ENCODE results near the gene VWA7.
A peak's percentile ranks its signal among the peaks of the same experiment; 100 is the strongest.

The VWA7 gene

DNA sequence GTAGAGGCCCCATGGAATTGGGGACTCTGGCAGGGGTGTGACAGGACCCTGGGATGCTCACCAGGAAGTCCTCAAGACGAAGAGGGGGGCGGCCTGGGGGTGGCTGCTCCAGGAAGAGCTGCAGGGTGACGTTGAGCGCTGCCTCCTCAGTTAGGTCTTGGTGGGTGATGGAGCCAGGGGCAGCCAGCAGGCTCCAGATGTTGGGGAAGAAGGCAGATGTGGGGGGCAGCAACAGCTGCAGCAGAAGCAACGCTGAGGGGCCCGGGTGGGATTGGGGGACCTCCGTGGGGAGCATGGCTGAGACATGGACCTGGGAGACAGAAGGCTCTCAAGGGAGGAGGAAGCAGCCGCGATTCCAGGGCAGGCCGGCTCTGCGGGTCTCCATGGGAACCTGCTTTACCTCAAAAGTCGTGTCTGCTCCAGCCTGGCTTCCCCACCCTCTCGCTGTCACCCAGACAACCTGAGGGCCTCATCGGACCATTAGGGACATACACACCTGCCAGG, 591 bp downstream of the VWA7 start:
- peak; percentile 55 for DNase-seq

DNA sequence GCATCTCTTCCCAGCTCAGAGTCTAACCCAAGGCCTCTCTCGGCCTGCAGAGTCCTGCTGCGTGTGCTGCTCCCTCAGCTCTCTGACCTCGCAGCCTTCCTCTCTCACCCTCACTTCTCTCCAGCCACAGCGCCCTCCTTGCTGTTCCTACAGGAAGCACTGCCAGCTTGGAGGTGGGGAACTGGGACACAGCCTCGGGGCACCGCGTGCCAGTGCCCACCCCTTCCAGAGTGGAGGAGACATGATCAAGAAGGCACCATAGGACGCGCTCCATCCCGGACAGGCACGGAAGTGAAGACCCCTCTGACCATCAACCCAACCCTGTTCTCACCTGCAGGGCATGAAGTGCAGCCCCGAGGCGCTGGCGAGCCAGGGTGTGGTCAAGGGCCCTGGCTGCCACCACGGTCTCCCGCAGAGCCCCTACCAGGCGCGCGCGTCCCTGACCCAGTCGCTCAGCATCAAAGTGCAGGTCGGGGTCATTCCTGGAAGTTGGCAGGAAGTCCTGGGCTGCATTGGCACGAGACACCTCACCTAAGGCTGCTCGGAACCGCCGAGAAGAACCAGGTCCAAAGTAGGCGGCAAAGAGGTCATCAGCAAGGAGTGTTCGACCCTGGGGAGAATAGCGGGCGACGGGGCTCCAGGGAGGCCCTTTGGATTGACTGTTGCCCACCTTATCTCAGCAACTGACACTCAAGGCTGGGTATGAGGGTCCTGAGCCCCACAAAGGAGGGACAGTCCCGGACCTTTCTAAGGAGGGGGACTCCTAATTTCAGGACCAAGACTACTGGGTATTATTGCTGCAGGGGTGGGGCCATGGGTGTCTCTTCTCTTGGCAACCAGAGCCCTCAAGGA, 1.3 kb downstream of the VWA7 start:
- DNase-seq, result no peak

DNA sequence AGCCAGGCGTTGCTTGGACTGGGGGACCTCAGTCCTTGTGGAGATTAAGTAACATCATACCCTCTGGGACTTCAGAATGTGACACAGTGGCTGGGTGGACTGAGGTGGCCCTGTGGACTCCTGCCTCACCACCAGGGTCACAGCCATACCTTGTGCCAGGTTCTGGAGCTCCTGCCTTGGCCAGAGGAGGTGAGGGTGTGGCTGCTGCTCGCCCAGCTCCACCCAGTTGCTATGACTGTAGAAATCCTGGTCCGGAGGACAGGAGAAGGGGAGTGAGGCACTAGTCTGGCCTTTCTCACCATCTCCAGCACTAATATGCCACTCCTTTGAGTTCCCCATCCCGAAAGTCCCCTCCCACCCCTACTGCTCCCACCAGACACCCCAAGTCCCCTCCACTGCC, 1.9 kb downstream of the VWA7 start:
- DNase-seq, result no peak

DNA sequence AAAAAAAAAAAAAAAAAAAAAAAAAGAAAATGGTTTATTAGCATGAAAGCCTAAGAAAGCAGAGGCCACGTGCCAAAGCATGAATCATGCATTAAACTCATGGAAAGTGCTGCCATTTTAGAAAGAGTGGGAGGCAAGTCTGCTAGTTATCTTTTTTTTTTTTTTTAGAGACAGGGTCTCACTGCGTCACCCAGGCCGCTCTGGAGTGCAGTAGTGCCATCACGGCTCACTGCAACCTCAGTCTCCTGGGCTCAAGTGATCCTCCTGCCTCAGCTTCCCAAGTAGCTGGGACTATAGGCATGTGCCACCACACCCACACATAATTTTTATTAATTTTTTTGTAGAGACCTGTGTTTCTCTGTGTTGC, 5.2 kb downstream of the VWA7 start:
- no peak for DNase-seq

DNA sequence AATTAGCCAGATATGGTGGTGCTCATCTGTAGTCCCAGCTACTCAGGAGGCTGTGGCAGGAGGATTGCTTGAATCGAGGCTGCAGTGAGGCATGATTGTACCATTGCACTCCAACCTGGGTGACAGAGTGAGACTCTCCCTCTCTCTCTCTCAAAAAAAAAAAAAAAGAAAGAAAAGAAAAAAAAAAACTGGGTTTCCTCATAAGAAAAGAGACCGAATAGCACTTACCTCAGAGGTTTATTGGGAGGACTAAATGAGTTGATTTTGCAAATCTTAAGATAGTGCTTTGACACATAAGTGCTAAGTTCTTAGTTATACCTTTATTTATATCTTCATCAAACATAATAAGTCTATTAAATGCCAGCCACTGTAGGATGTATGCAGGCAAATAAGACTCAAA, 6.3 kb downstream of the VWA7 start:
- DNase-seq, result no peak

DNA sequence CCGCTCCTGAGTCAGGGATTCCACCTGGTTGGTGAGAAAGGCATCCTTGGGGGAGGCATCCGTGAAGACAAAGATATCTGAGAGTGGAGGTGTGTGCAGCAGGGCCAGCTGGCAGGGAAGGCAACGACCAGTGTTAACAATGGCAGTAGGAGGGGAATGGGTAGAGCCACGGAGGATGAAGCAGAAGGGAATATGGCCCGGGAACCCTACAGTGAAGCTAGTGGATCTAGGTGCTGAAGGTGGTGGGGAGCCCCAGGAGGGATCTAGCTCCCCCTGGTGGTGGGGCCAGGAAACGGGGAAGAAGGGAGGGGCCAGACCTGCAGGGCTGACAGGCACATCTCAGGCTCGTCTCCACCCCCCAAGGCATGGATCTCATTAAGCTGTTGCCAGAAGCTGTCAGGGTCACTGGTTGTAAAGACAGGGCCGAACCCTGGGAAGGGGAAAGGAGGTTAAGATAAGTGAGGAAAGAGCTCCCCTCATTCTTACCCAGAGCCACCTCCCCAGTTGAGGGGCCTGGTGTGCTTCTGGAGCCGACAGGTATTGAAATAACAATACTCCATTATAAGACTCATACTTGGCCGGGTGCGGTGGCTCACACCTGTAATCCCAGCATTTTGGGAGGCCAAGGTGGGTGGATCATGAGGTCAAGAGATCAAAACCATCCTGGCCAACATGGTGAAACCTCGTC, 7.3 kb downstream of the VWA7 start:
- DNase-seq, result peak; percentile 42

DNA sequence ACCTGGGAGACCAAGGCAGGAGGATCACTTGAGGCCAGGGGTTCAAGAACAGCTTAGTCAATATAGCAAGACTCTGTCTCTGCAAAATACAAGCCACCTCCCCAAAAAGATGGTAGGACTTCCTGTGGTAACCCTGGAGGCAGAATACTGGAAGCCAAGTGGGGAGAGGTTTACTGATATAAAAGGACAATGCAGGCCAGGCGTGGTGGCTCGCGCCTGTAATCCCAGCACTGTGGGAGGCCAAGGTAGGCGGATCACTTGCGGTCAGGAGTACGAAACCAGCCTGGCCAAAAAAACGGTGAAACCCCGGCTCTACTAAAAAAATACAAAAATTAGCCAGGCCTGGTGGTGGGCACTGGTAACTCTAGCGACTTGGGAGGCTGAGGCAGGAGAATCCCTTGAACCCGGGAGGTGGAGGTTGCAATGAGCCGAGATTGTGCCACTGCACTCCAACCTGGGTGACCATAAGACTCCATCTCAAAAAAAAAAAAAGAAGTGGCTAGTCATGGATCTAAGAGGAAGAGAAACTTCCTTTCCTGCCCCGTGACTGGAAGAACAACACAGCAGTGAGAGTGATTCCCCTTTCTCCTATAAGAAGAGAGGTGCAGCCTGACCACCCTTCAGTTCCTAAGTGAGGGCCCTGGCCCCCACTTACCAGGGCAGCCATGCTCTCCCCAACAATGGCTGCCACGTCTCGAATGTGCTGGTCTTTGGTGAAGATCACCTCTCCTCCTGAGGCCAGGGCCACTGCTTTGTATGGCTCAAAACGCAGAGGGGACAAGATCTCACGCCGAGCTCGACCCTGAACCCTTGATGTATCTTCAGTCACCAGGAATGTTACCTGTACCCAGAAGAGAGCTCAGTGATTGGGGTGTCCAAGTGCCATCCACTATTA, 8.5 kb downstream of the VWA7 start:
- DNase-seq, result no peak

DNA sequence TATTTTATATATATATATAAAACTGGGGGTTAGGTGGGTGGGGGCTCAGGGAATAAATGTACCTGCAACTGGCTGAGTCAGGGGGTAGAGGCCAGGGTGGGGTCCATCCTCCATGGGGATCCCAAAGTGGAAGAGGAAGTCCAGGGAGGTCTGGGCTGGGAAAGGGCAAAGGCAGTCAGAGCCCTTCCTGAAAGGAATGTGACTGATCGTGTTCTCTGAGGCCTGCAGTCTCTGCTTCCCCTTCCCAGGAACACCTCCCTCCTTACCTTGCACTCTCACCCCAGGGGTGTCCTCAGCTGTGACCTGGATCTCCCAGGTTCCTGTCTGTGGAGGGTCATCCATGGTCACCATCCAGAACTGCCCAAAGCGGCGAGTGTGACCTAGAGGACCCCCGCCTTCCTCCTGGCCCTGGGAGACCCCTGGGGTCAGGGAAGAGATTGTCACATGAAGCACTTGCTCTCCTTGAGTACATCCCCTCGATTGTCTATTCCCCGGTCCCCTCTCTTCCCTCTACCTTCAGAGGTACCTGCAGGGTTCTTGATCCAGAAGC, 10.0 kb downstream of the VWA7 start:
- no peak for DNase-seq

DNA sequence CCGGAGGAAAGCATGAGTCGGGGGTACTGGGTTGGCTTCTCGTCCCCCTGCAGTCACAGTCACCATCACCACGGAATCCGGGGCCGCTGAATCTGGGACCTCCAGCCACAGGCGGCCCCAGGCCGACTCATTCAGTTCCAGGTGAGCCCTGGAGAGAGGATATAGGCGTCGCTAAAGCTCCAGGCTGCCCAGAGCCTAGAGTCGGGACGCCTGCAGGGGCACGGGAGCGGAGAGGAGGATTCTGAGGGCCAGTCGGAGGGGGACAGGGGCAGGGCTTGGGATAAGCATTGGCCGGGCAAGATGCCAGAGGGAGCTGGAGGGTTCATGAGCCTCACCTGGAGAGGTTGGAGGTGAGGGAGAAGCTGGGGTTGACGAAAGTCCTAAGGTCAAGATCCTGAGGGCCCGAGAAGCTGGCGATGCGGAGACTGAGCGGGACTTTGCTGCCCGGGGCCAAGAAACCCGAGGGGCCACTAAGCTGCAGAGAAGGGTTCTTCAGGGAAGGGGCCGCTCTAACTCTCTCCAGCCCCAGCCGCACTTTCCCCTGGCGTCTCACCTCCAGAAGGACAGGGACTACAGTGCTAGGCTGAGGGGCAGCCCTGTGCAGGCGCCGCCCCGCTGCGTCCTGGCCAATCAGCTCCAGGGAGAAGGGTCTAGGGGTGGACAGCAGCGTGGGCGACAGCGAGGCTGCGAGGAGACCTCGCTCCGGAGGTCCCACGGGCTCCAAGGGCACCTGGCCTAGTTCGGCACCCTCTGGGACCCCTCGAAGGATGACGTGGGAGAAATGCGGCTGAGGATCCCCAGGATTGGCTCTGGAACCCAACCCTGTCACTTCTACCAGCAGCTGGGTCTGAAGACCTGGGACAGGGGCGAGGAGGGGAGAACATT, 11.0 kb downstream of the VWA7 start:
- DNase-seq, result no peak

DNA sequence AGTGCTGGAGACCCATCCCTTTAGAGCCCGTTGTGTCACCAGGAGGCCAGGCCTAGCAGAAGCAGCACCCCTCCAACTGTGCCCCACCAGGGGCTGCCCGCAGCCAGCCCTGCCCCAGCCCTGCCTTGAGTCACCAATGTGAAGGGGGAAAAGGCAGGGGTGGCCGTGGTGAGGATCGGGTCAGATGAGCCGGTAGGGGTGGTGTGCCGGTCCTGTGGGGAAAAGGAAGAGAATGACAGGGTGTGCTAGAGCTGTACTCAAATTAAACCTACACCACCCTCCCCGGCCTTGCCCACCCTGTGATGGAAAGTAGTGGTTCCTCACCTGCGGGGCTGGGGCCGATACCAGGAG, 11.6 kb downstream of the VWA7 start:
- DNase-seq, result no peak

DNA sequence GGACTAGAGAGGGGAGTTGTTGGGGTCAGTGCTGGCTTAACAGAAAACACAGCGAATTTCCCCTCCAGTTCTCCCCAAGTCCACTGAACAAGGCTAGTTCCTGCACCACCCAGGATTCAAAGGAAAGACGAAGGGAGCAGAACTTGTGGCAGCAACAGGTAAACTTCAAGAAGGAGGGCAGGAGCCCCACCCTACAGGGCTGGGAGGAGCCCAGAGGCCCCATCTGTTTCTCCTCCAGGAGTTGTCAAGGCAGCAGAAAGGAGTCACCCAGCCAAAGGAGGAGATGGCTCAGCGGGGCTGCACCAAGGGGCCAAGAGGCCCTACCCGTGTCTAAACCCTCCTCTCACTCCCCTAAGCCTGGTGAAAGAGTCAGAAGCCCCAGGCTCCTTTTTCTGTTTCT, 12.9 kb downstream of the VWA7 start:
- DNase-seq, result no peak

DNA sequence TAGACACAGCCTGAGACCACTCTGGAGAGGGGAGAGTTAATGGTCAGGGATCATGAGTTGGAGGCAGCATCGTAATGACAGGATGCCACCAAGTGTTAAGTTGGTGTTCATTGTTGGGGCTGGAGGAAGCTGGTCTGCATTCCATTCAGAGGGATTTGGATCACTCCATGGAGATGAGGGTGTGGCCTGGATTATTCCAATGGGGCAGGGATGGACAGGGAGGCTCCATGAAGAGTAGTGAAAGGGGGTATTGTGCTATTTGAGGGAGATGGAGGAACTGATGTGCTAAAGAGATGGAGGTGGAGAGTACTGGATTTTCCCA, 13.5 kb downstream of the VWA7 start:
- peak; percentile 12 for DNase-seq

DNA sequence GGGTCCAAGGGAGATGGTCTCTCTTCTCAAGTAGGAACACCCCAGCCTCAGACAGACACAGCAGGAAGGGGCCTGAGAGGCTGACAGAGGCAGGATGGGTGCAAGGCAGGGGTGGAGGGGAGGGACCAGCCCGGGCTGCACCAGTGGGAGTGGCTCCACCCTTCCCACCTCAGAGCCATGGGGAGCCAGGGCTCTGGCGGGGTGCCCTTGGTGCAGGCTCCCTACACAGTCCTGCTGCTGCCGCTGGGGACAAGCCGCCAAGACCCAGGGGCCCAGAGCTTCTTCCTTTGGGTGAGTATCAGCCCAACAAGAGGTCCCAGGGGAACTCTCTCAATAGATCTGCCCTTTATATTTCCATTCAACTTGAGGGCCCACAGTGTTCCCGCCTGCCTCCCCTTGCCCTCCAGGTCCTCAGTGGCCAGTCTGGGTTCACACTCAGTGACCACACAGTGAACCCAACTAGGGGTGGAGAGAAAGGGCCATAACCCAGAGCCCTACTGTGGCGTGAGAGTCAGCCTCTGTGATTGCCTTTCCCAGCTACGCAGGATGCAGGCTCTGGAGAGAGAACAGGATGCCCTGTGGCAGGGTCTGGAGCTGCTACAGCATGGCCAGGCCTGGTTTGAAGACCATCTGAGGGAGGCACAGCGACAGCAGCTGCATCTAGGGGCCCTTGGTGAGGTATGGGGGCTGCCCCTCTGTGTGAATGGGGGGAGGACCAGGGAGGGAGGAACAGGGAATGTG, 14.1 kb downstream of the VWA7 start:
- DNase-seq, result no peak

DNA sequence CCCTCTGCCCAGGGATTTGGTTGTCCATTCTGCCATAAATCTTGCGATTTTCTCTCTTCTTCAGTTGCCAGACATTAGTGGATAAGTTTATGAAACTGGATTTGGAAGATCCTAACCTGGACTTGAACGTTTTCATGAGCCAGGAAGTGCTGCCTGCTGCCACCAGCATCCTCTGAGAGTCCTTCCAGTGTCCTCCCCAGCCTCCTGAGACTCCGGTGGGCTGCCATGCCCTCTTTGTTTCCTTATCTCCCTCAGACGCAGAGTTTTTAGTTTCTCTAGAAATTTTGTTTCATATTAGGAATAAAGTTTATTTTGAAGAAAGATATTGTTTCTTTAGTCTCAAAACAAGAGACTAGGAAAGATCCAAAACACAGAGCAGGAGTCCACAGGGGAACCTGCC, 14.8 kb downstream of the VWA7 start, which contains the start of gene SAPCD1:
Gene SAPCD1 (plus strand): TSS at position 301 of the 400 bp plus-strand sequence. CDS start 399 bp downstream, outside the sequence.
- no peak for DNase-seq

DNA sequence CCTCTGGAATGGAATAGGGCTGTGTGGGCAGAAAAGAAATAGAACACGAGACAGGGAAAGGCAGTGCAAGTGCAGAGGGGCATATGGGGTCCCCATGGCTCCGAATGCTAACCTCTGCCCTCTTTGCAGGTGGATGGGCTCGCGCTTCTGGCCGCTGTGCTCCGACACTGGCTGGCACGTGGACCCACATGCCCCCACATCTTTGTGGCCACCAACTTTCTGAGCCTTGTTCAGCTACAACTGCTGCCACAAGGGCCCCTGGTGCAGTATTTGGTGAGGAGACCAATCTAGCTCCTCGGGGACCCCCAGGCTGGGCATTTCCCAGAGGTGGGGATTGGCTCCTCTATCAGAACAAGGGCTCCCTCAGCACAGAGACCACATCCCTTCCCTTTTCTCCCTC, 15.8 kb downstream of the VWA7 start:
- no peak for DNase-seq

DNA sequence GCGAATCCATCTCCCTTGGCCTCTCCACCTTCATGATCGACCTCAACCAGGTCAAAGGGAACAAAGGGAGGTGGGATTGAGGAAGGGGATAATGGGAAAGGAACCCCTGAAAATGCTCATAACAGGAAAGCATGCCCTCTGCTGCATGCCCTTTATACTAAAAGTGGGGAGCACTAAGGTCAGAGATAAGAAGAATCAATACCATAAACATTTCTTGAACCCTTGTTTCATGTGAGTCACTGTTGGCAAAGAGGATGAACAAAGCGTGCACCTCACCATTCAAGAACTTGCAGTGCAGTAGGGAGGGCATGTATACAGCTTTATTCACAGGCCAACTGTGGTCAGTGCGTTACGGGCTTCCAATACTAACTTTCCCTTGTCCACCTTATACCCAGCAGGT, 16.3 kb downstream of the VWA7 start:
- DNase-seq, result no peak

DNA sequence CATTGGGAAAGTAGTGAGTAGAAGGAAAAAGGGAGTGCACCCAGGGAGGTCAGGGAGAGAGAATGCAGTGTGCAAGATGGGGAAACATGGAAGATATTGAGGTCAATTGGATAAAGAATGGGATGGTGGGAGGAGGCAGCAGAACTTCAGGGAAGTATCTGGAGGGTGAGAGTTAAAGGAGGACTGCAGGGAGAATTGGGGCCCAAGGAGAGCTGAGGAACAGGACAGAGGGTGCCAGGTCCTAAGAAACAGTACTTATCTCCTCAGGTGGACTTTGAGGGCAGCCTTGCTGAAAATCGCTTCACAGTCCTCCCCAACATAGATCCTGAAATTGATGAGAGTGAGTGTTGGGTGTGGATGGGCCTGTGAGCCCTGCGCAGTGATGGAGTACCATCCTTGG, 18.8 kb downstream of the VWA7 start:
- DNase-seq, result no peak

DNA sequence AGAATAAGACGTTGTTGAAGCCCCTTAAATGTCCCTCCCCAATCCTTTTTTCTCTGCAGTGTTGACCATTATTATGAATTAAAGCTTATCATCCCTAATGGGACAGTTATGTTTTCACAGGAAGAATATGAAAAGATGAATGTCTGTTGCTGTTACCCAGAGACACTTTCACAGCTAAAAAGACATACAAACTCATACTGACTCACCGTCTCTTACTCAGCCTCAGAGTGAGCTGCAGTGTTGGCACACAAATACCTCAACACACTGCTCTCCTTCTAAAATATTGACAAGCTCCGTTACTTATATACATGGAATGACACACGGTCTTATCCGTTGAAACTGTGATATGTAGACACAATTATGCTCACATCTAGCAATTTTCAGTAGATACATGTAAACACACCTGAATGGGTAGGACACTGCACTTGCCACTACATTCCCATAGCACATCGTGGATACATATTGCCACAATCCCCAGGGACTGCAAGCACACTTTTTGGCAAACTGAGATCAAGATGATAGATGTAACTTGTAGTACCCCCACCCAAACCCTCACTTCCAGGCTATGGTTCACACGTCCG, 24.3 kb downstream of the VWA7 start:
- no peak for DNase-seq

DNA sequence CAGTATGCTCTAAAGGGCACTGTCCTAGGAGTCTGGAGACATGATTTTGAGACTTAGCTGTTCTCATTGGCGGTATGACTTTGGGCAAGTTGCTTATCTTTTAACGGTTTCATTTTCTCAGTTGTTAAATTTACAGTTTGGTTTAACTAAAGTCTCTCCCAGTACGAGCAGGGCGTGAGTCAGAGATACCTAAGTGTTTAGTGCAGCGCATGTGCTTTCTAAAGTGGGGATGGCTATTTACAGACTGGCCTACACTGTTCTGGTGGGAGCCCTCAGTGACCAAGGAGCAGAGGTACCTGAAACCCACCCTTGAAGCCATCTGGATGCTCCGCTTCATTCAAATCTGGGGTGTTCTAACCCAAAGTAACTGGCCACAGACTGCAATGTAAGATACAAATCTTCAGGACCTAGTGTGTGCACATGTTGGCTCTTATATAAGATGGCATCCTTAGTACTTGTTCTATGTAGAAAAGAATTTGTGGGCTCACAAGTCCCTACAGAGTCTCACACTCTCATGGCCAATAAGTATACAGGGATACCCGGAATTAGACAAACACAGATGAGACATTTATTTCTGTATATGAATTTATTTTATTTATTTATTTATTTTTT, 26.6 kb downstream of the VWA7 start:
- no peak for DNase-seq

DNA sequence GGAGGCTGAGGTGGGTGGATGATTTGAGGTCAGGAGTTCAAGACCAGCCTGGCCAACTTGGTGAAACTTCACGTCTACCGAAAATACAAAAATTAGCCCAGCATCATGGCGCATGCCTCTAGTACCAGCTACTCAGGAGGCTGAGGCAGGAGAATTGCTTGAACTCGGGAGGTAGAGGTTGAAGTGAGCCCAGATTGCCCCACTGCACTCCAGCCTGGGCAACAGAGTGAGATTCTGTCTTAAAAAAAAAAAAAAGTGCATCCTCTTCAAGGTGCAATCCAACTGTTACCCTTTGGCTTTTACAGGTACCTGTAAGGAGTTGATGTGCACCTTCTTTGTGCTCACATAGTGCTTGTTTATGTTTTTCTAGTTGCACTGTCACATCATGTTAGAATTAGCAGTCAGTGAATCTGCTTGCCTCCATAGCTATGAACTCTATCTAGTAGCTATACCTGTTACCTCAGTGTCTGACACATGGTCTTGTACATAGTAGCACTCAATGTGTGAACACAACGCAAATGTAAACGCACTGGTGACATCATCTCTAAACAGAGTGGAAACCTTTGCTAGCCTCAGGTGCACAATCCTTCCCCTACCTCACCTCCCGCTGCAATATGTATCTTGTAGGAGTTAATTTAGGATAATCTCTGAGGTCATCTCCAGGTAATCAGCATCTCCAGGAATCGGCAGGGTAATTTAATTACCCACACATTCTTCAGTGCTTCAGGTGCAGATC, 27.7 kb downstream of the VWA7 start:
- no peak for DNase-seq
